DOHH2 (cell line): ENCODE data around the gene NASP.

Experiments used
- H3F3A ChIP-seq: fragments of 200-600 bp; sonication (generic), shearing (Covaris generic); 2 replicates; pipeline ENCODE4 v1.6.0; 2016; ENCODE audit warnings: antibody characterized with exemption, mild to moderate bottlenecking; ENCODE audit not compliant: control insufficient read depth, insufficient read depth
- H3K27ac ChIP-seq: fragments of 200-600 bp; sonication (generic); 2 replicates; pipeline ENCODE4 v1.5.1; 2014; ENCODE audit warnings: low read depth, mild to moderate bottlenecking, low read length, moderate library complexity
- H3K27me3 ChIP-seq: fragments of 200-600 bp; sonication (generic); 2 replicates; pipeline ENCODE4 v1.6.1; 2014; ENCODE audit warnings: mild to moderate bottlenecking, low read length, mixed read lengths; ENCODE audit not compliant: control insufficient read depth
- H3K36me3 ChIP-seq: fragments of 200-600 bp; sonication (generic); 2 replicates; pipeline ENCODE4 v1.6.1; 2014; ENCODE audit warnings: mild to moderate bottlenecking, low read length, moderate library complexity, mixed read lengths; ENCODE audit not compliant: control insufficient read depth
- H3K4me1 ChIP-seq: fragments of 200-600 bp; sonication (generic); 2 replicates; pipeline ENCODE4 v1.6.1; 2014; ENCODE audit warnings: mild to moderate bottlenecking, low read length, mixed read lengths; ENCODE audit not compliant: control insufficient read depth
- H3K4me2 ChIP-seq: fragments of 200-600 bp; sonication (generic); 2 replicates; pipeline ENCODE4 v1.6.0; 2014; ENCODE audit warnings: mild to moderate bottlenecking, low read length, moderate library complexity
- H3K4me3 ChIP-seq: fragments of 200-600 bp; sonication (generic); 2 replicates; pipeline ENCODE4 v1.5.1; 2014; ENCODE audit warnings: mild to moderate bottlenecking, low read length, mixed read lengths
- H3K79me2 ChIP-seq: fragments of 200-600 bp; sonication (generic); 2 replicates; pipeline ENCODE4 v1.6.1; 2014; ENCODE audit warnings: mild to moderate bottlenecking, low read length, mixed read lengths; ENCODE audit not compliant: control insufficient read depth
- H3K9me2 ChIP-seq: fragments of 200-600 bp; sonication (generic); replicated peaks from 2 replicates; pipeline ENCODE4 v1.6.1; 2014; ENCODE audit warnings: mild to moderate bottlenecking, low read length, mixed read lengths; ENCODE audit not compliant: control insufficient read depth
- H3K9me3 ChIP-seq: fragments of 200-600 bp; sonication (generic); 2 replicates; pipeline ENCODE4 v1.6.1; 2014; ENCODE audit warnings: antibody characterized with exemption, low read length, mixed read lengths; ENCODE audit not compliant: control insufficient read depth, insufficient read depth
- H4K20me1 ChIP-seq: fragments of 200-600 bp; sonication (generic); 2 replicates; pipeline ENCODE4 v1.6.0; 2014; ENCODE audit warnings: low read depth, mild to moderate bottlenecking, antibody characterized with exemption, low read length, moderate library complexity; ENCODE audit not compliant: control insufficient read depth, insufficient read depth
- EZH2phosphoT487 ChIP-seq: fragments of 200-600 bp; sonication (generic); IDR thresholded peaks from 2 replicates; pipeline ENCODE4 v1.6.1; 2017; ENCODE audit warnings: borderline replicate concordance, mild to moderate bottlenecking, antibody characterized with exemption, low read length, moderate library complexity, mixed read lengths
- TF ChIP-seq, protein P1 (sequence below): fragments of 200-600 bp; sonication (generic); IDR thresholded peaks from one replicate; pipeline ENCODE4 v1.5.1; 2014; ENCODE audit warnings: antibody characterized with exemption, mild to moderate bottlenecking, low read depth, low read length; ENCODE audit not compliant: poor library complexity, severe bottlenecking

NASP gene

DNA sequence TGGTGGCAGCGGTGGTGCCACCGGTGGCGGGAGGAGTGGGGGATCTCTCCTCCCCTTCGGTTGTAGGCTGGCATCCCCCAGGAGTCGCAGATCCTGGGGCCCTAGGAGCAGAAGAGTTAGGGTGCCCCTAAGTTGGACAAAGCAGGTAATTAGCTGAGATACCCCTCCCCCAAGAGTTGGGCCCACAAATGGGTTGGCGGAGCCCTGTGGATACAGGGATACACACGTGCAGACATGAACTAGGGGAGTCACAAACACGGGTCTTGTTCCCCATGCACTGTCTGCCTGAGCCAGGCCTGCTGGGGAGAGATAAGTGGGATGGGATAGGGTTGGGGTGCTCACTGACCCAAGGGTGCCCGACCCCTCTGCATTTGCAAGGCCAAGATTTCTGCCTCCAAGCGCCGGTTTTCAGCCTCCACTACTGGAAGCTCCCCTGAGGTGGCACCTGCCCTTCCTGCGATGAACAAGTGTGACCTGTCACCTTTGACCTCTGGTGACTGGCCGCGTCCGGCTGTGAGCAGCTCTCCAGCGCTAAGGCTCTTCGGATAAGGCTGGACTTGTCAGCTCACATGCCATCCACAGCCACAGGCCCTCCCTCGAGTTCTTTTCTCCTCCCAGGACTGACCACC, 38.2 kb downstream of the NASP start:
- H3F3A ChIP-seq: peaks cover 46% of the 10 kb centered on the region
- H3K27ac ChIP-seq: no peak overlapping the region
- TF ChIP-seq EZH2phosphoT487: no peak
- TF ChIP-seq, protein P1, sequence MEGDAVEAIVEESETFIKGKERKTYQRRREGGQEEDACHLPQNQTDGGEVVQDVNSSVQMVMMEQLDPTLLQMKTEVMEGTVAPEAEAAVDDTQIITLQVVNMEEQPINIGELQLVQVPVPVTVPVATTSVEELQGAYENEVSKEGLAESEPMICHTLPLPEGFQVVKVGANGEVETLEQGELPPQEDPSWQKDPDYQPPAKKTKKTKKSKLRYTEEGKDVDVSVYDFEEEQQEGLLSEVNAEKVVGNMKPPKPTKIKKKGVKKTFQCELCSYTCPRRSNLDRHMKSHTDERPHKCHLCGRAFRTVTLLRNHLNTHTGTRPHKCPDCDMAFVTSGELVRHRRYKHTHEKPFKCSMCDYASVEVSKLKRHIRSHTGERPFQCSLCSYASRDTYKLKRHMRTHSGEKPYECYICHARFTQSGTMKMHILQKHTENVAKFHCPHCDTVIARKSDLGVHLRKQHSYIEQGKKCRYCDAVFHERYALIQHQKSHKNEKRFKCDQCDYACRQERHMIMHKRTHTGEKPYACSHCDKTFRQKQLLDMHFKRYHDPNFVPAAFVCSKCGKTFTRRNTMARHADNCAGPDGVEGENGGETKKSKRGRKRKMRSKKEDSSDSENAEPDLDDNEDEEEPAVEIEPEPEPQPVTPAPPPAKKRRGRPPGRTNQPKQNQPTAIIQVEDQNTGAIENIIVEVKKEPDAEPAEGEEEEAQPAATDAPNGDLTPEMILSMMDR: no peak
- peaks cover 7% of the 10 kb centered on the region for H4K20me1 ChIP-seq
- H3K4me2 ChIP-seq: no peak overlapping the region
- no peaks in the 10 kb centered on the region for H3K9me2 ChIP-seq
- no peak overlapping the region for H3K4me3 ChIP-seq
- H3K79me2 ChIP-seq: no peaks in the 10 kb centered on the region
- H3K36me3 ChIP-seq: peaks cover 54% of the 10 kb centered on the region
- H3K27me3 ChIP-seq: no peaks in the 10 kb centered on the region
- no peaks in the 10 kb centered on the region for H3K4me1 ChIP-seq
- no peaks in the 10 kb centered on the region for H3K9me3 ChIP-seq

DNA sequence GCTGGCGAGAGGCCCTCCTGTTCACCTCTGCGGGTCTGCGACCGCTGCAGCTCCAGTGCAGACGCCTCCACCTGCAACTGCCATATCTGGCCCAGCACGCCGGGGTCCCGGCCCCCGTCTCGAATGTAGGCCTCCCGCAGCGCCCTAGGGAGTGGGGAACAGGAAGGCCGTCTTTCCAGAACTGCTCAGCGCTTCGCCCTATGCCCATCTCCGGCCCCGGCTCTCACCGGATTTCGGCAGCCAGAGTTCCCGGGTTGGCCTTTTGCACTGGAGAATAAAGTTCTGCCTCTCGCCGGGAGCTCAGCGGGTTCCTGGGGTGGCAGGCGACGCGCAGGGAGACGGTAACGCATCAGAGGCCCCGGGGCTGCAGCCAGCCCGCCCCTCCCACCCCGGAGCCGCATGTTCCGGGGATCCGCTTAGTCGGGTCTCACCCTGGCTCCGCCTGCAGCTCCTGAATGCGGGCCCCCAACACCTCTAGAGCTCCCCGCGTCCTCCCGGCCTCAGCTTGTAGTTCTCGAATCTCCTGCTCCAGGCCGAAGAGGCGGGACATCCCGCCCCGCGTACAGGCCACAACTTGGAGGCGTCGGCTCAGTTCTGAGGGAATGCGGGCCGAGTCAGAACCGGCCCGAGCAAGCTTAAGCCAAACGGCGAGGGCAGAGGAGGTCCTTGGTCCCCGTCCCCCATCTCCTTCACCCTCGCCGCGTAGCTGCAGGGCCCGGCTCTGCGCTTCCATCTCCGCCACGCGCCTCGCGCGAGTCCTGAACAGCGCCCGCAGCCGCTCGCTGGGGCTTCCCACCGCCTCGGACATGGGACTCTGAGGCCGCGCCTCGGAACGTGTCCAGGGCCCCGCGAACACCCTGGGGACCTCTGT, 38.9 kb downstream of the NASP start:
- TF ChIP-seq, protein P1: no peak
- TF ChIP-seq EZH2phosphoT487: no peak
- Histone ChIP-seq H3K27ac (no peak overlapping the region), H3F3A (peaks cover 42% of the 10 kb centered on the region), H3K9me2 (no peaks in the 10 kb centered on the region), H3K4me2 (no peak overlapping the region), H3K4me3 (no peak overlapping the region), H3K79me2 (no peaks in the 10 kb centered on the region), H3K4me1 (no peaks in the 10 kb centered on the region), H4K20me1 (peaks cover 4% of the 10 kb centered on the region; the same call in 1 of the 2 replicates), H3K27me3 (no peaks in the 10 kb centered on the region), H3K9me3 (no peaks in the 10 kb centered on the region), H3K36me3 (peaks cover 47% of the 10 kb centered on the region)

DNA sequence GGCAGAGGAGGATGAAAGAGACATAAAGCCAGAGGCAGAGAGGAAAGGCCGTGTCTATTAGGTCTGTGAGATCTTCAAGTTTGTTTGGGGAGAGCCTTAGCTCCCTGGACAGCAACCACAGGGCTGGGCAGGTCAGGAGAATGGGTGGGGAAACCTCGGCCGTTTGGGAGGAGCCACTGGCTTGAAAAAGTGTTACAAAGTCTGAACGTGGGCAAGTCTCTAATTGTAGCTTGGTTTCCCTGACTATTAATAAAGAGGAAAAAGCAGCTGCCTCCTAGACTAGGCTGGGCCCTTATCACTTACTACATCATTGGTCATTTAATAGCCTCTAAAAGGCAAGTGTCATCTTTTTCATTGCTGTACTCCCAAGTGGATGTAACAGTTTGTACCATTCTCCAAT, 40.1 kb downstream of the NASP start, which contains the start of gene CCDC17:
Gene CCDC17, minus strand, starts transcription at position 83 of the 400 bp plus-strand sequence. CDS start 145 bp downstream, outside the sequence.
- H3K36me3 ChIP-seq: peaks cover 44% of the 10 kb centered on the region
- H3K9me2 ChIP-seq: no peaks in the 10 kb centered on the region
- H3K4me1 ChIP-seq: no peaks in the 10 kb centered on the region
- H3K9me3 ChIP-seq: no peaks in the 10 kb centered on the region
- no peaks in the 10 kb centered on the region for H3K27me3 ChIP-seq
- H3F3A ChIP-seq: peaks cover 30% of the 10 kb centered on the region
- H3K27ac ChIP-seq: no peak within 1 kb of the TSS
- no peak within 1 kb of the TSS for H3K4me2 ChIP-seq
- H4K20me1 ChIP-seq: peaks cover 4% of the 10 kb centered on the region; the same call in 1 of the 2 replicates
- H3K4me3 ChIP-seq: no peak within 1 kb of the TSS
- no peaks in the 10 kb centered on the region for H3K79me2 ChIP-seq
- no peak for TF ChIP-seq EZH2phosphoT487
- TF ChIP-seq, protein P1: no peak
